ENCODE measurements around the gene STK36.

The STK36 gene

DNA sequence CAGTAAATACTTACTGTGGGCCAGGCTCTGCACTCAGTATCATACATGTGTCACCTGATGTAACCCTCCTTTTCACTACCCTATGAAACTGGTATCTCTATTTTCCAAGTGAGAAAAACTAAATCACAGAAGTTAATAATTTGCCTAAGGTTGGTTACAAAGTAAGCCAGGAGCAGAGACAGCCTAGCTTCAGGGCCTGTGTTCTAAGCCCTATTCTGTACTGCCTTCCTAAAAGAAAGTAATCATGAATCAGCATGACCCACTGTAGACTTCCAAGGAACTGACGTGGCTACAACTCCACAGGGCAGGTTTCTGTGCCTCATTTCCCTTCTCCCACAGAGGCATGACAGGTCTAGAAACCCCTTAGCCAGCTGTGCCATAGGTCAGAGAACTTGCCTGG lies 26.8 kb upstream of the STK36 start:
- no peak for TF ChIP-seq CTCF (IDR thresholded peaks at IDR 0.05; ENCODE audit: extremely low read depth, insufficient read depth, missing control alignments)
- in situ Hi-C loops (cut with MboI; ENCODE audit: low pct_unique_long_range_greater_than_20kb, low sequenced_read_pairs, unreplicated experiment), result loop anchor here (10.0 kb wide), 1 partner anchor 240 kb away; no protein-coding TSS in a partner anchor
- no peak for DNase-seq (ENCODE audit: low spot score)

DNA sequence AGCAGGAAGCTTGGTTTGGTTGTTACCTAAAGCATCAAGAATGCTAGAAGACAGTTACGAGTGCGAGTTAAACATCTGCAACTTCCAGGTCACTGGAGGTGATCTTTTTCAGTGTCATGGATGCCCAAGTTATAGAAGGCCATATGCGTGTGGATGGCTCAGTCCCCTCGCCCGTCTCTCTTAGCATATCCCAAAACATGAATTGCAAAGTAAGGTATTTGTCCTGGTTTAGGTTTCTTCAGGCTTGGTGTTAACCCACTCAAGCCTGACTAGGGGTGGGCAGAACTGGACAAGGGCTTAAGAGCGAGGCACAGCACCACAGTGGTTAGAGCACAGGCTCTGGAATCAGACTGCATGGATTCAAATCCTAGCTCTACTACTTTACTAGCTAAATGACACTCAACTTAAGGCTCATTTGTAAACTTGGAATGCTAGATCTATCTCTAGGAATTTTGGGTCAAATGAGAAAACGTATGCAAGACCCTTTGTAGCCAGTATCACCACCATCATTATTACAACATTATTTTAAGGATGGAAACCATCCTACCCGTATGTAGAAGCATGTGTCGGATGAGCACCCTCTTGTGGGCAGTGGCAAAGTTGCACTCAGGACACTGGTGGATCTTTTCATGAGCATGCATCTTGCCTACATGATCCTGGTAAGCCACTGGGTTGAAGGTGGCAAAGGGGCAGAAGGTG lies 23.6 kb upstream of the STK36 start:
- in situ Hi-C loops (cut with MboI; ENCODE audit: low pct_unique_long_range_greater_than_20kb, low sequenced_read_pairs, unreplicated experiment), result loop anchor here (10.0 kb wide), 1 partner anchor 243 kb away; no protein-coding TSS in a partner anchor
- peak; percentile 89 for TF ChIP-seq CTCF (IDR thresholded peaks at IDR 0.05; ENCODE audit: extremely low read depth, insufficient read depth, missing control alignments)
- peak; percentile 70 for DNase-seq (ENCODE audit: low spot score)

GRCh38 chr2:218648787-218649100 lies 23.1 kb upstream of the STK36 start:
- in situ Hi-C loops (cut with MboI; ENCODE audit: low pct_unique_long_range_greater_than_20kb, low sequenced_read_pairs, unreplicated experiment), result loop anchor here (10.0 kb wide), 1 partner anchor 244 kb away; no protein-coding TSS in a partner anchor
- DNase-seq (ENCODE audit: low spot score), result no peak
- TF ChIP-seq CTCF (IDR thresholded peaks at IDR 0.05; ENCODE audit: extremely low read depth, insufficient read depth, missing control alignments), result no peak

- no peak for DNase-seq (ENCODE audit: low spot score)
- in situ Hi-C loops (cut with MboI; ENCODE audit: low pct_unique_long_range_greater_than_20kb, low sequenced_read_pairs, unreplicated experiment), result loop anchor here (25.0 kb wide), 1 partner anchor 368 kb away; the partner anchor contains the start of gene TMBIM1
- no peak for TF ChIP-seq CTCF (IDR thresholded peaks at IDR 0.05; ENCODE audit: extremely low read depth, insufficient read depth, missing control alignments)
Observed at GRCh38 chr2:218655751-218656150, 16.1 kb upstream of the STK36 start.

GRCh38 chr2:218658671-218659257 lies 13.1 kb upstream of the STK36 start:
- peak; percentile 70 for TF ChIP-seq CTCF (IDR thresholded peaks at IDR 0.05; ENCODE audit: extremely low read depth, insufficient read depth, missing control alignments)
- in situ Hi-C loops (cut with MboI; ENCODE audit: low pct_unique_long_range_greater_than_20kb, low sequenced_read_pairs, unreplicated experiment), result loop anchor here (25.0 kb wide), 1 partner anchor 371 kb away; the partner anchor contains the start of gene TMBIM1
- DNase-seq (ENCODE audit: low spot score), result peak; percentile 73

- in situ Hi-C loops (cut with MboI; ENCODE audit: low pct_unique_long_range_greater_than_20kb, low sequenced_read_pairs, unreplicated experiment), result loop anchor here (25.0 kb wide), 1 partner anchor 372 kb away; the partner anchor contains the start of gene TMBIM1
- DNase-seq (ENCODE audit: low spot score), result peak; percentile 93
- TF ChIP-seq CTCF (IDR thresholded peaks at IDR 0.05; ENCODE audit: extremely low read depth, insufficient read depth, missing control alignments), result no peak
Observed at GRCh38 chr2:218659258-218659987, 12.5 kb upstream of the STK36 start, which contains the start of the genes BCS1L and ZNF142. BCS1L (plus strand) TSS chr2:218659683; CDS start chr2:218660988, 1,305 bp downstream. ZNF142 (minus strand) TSS chr2:218659623; CDS start chr2:218656429, 3,194 bp downstream.
